22Rv1 (cell line): ENCODE measurements around the gene RABIF.

Experiments used
- H3K27ac ChIP-seq: fragments of 450-650 bp; 2 replicates; pipeline ENCODE4 v1.5.1; 2017
- CTCF ChIP-seq: fragments of 450-650 bp; IDR thresholded peaks from 2 replicates; pipeline ENCODE4 v1.5.1; 2017; ENCODE audit warnings: mild to moderate bottlenecking
- ZFX ChIP-seq: fragments of 450-650 bp; IDR thresholded peaks from 2 replicates; pipeline ENCODE4 v1.6.1; 2017; ENCODE audit warnings: antibody characterized with exemption, borderline replicate concordance

RABIF gene

DNA sequence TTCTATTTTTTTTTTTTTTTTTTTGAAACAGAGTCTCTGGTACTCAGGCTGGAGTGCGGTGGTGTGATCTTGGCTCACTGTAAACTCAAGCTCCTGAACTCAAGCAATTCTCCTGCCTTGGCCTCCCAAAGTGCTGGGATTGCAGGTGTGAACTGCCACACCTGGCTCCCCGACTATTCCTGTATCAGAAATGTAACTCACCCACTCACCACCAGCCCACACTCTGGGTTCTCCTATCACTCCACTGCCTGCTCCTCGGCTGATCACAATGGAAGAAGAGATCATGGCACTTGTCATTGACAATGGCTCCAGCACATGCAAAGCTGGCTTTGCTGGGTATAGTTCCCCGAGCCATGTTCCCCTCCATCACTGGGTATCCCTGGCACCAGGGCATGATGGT is 15.9 kb downstream of the RABIF start:
- no peak overlapping the region for H3K27ac ChIP-seq
- no peak for TF ChIP-seq ZFX

- TF ChIP-seq CTCF, result no peak
- H3K27ac ChIP-seq, result no peak overlapping the region
These were observed 17.6 kb downstream of the RABIF start for GRCh38 chr1:202871367-202871766.

- TF ChIP-seq CTCF, result no peak
- TF ChIP-seq ZFX, result no peak
- no peak overlapping the region for H3K27ac ChIP-seq
These were observed 26.0 kb downstream of the RABIF start for GRCh38 chr1:202862679-202863560.

DNA sequence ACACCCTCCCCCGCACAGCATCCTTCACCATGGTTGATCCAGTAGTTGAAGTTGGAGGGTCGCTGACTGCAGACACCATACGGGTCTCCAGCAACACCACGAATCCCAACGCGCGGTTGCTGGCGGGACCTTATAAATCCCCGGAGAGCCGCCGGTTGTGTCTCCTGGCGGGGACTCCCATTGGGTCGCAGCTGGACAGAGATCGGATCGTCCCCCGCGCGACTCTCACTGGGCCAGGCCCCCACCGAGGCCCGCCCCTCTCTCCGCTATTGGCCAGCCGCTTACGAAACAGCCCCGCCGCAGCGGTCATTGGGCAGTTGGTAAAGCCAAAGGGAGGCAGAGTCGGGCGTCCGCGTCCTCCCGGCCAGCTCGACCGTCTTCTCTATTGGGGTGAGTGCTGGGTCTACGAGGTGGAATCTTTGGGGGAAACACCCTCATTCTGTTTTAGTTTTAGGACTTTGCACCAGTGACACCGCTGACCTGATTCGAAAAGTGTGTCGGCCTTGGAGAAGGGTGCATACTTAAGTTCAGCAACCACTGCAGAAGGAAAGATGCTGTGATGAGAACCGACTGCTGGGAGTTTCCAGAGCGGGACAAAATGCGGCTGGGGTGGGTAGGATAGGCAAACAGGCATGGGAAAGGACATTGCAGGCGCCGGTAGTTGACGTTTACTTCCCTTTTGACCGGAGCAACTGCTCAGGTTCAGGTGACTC is 27.4 kb downstream of the RABIF start:
- peak overlapping the region; percentile 42 for H3K27ac ChIP-seq
- TF ChIP-seq CTCF, result no peak
- TF ChIP-seq ZFX, result no peak

DNA sequence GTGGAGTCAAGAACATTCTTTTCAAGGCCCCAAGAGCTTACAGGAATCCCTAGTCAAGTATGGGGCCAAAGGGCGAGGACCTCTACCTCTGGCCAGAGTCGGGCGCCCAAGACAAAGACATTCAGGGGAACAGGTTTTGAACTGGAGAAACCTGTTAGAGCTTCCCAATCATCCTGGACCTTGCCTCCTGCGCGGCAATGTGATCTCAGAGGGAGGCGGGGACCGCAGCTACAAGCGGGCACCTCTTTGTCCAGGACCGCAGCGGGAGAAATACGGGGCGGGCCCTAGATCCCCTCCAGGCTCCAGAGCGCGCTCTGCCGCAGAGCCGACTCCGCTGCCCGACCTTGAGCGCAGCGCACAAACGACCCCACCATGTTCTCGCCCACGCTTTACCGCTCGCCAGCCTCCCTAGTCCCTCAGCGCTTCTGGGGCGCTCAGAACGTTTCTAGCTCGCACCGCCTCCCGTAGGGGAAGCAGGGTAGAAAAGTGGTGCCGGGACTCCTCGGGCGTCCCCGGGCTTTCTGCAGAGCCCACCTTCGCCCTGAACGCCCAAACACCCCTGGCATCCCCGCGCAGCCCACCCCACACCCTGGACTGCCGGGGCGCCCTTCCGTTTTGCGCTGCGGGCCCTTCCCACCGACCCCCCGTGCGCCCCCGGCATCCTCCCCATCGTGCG is 28.1 kb downstream of the RABIF start:
- TF ChIP-seq ZFX (no peak), CTCF (no peak)
- peak overlapping the region; percentile 42 for H3K27ac ChIP-seq

- TF ChIP-seq ZFX, result no peak
- TF ChIP-seq CTCF, result no peak
These were observed 30.0 kb downstream of the RABIF start for GRCh38 chr1:202858789-202859414.

DNA sequence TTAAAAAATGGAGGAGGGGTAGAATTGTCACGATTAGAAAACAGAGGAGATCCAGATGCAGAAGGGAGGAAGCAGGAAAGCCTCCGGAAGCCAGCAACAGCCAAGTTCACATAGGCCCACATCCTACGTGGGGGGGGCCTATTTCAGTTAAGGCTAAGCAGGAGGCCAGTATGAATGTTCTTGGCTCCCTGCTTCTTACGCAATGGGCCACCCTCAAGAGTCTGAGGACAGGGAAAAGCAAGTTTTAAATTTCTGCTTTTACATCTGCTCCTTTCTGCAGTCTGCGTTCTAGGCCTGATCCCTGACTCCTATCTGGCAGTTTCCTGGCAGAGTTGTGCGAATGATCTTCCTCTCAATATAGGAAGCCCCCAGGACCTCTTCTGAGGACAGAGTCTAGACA is 30.6 kb downstream of the RABIF start:
- no peak overlapping the region for H3K27ac ChIP-seq
- no peak for TF ChIP-seq ZFX
- no peak for TF ChIP-seq CTCF

More at GRCh38 chr1:202858789-202859414, 30.0 kb downstream of the RABIF start:
- H3K27ac ChIP-seq, result no peak overlapping the region
